Smooth muscle cell (in vitro differentiated cells): ENCODE data around the gene KIF21B. TPM values are rescaled to one million over a fixed set of nuclear protein-coding genes. Genes with fewer than 3 reads are reported as not detected.
A peak's percentile ranks its signal among the peaks of the same experiment; 100 is the strongest.

Source experiments
- DNase-seq: peaks from one replicate; lab custom pipeline; 2025; ENCODE audit not compliant: unreplicated experiment; lab: John Stamatoyannopoulos, UW
- H2AFZ ChIP-seq: fragments of 200-600 bp; sonication (generic); 2 replicates; pipeline ENCODE4 v1.6.0; 2016; ENCODE audit warnings: antibody characterized with exemption, low read depth, mild to moderate bottlenecking
- H3F3A ChIP-seq: fragments of 200-600 bp; sonication (generic); 2 replicates; pipeline ENCODE4 v1.6.0; 2017; ENCODE audit warnings: antibody characterized with exemption, low read depth
- H3K27ac ChIP-seq: fragments of 200-600 bp; sonication (generic); 2 replicates; pipeline ENCODE4 v1.5.1; 2016; ENCODE audit warnings: low read depth, mild to moderate bottlenecking
- H3K27me3 ChIP-seq: fragments of 200-600 bp; sonication (generic); 2 replicates; pipeline ENCODE4 v1.6.1; 2016; ENCODE audit warnings: low read depth, mild to moderate bottlenecking
- H3K36me3 ChIP-seq: fragments of 200-600 bp; sonication (generic); 2 replicates; pipeline ENCODE4 v1.5.1; 2016; ENCODE audit warnings: low read depth
- H3K4me1 ChIP-seq: fragments of 200-600 bp; sonication (generic); 2 replicates; pipeline ENCODE4 v1.5.1; 2016; ENCODE audit warnings: low read depth
- H3K4me2 ChIP-seq: fragments of 200-600 bp; sonication (generic); 2 replicates; pipeline ENCODE4 v1.6.0; 2016; ENCODE audit warnings: mild to moderate bottlenecking
- H3K4me3 ChIP-seq: fragments of 200-600 bp; sonication (generic); 2 replicates; pipeline ENCODE4 v1.5.1; 2016; ENCODE audit warnings: mild to moderate bottlenecking
- H3K79me2 ChIP-seq: fragments of 200-600 bp; sonication (generic); 2 replicates; pipeline ENCODE4 v1.6.0; 2016; ENCODE audit warnings: low read depth, mild to moderate bottlenecking
- H3K9ac ChIP-seq: fragments of 200-600 bp; sonication (generic); 2 replicates; pipeline ENCODE4 v1.6.0; 2016; ENCODE audit warnings: low read depth
- H3K9me3 ChIP-seq: fragments of 200-600 bp; sonication (generic); replicated peaks from 2 replicates; pipeline ENCODE4 v1.5.1; 2016; ENCODE audit warnings: low read depth
- H4K20me1 ChIP-seq: fragments of 200-600 bp; sonication (generic); 2 replicates; pipeline ENCODE4 v1.6.0; 2016; ENCODE audit warnings: low read depth
- CTCF ChIP-seq: fragments of 200-600 bp; sonication (generic); IDR thresholded peaks from 2 replicates; pipeline ENCODE4 v1.5.1; 2017; ENCODE audit warnings: borderline replicate concordance, mild to moderate bottlenecking, antibody characterized with exemption; ENCODE audit not compliant: insufficient read depth, poor library complexity, severe bottlenecking
- WGBS: methylation state at CpG from one replicate; pipeline ENCODE4 v1.1.7; 2016; ENCODE audit warnings: low lambda C conversion rate; 5-methylcytosine and 5-hydroxymethylcytosine counted together
- polyA plus RNA-seq: library from polyadenylated mRNA; unstranded; fragments of >200 nt; fragmentation: Nextera tagmentation; extraction: Ambion mirVana; gene quantifications from 2 replicates; pipeline ENCODE4 v1.2.1, GENCODE V29; 2016
- total RNA-seq: library from RNA; depleted of rRNA; stranded (reverse); fragments of >200 nt; gene quantifications from 2 replicates; pipeline ENCODE4 v1.2.3, GENCODE V29; 2014

The KIF21B gene
- total and polyA plus RNA-seq, 2 experiments from 2014 or later, result 1.0 to 1.9 TPM

DNA sequence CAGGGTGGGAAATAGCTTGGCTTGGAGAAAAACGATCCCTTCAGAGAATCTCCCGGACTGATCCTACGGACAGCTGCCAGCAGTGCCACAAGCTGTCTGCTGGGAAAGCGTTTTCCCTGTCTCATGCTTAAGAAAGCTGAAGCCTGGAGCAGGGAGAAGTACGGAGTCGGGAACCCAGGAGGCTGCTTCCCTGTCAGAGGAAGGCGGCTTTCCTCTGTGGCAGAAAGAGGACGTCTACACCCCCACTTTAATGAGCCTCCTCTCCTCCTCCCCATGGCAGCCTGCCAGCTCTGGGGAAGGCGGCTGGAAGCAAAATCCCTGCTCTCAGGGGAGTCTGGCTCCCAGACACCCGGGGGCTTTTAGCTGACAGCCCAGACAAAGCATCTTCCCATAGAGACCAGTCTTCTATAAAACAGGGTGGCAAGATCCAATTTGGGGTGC lies 7.3 kb downstream of the KIF21B start:
- H3K27ac ChIP-seq, result peak overlapping the region; percentile 63
- H3K79me2 ChIP-seq, result no peaks in the 10 kb centered on the region
- 11% methylated on average over 10 of the region's 10 CpGs for WGBS
- peaks cover 55% of the 10 kb centered on the region for H3K4me1 ChIP-seq
- peak overlapping the region; percentile 15 for H3K9ac ChIP-seq
- no peaks in the 10 kb centered on the region for H3K36me3 ChIP-seq
- DNase-seq, result peak; percentile 29
- peak overlapping the region; percentile 21 for H3K4me3 ChIP-seq
- H2AFZ ChIP-seq, result no peak overlapping the region
- H3F3A ChIP-seq, result peaks cover 11% of the 10 kb centered on the region
- H3K4me2 ChIP-seq, result peak overlapping the region; percentile 77
- H3K27me3 ChIP-seq, result no peaks in the 10 kb centered on the region
- H4K20me1 ChIP-seq, result no peaks in the 10 kb centered on the region
- no peak for TF ChIP-seq CTCF
- H3K9me3 ChIP-seq, result no peaks in the 10 kb centered on the region

DNA sequence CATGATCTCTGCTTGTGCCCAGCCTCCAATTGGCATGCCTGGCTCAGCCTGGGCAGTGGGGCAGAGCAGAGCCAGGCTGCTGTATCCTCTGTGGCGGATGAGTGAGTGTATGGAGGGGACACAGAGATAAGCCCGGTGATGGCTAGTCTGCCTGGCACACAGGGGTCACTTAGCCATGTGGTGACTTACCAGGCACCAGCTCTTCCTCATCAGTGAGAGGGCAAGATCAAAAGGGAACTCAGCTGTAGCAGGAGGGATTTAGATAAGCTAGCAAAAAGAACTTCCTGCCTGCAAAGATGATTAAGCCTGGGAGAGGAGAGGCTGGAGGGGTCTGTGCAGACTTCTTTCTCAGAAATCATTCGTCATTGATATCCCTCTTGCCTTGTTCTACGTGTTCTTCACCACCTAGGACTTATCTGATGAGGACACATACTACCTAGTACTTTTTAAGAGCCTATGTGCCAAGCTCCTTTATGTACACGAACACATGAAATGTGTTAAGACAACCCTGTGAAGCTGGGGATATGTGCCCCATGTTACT lies 7.9 kb downstream of the KIF21B start:
- peak overlapping the region; percentile 63 for H3K27ac ChIP-seq
- WGBS, result 19% methylated on average over 5 of the region's 5 CpGs
- no peak for TF ChIP-seq CTCF
- no peak overlapping the region for H3K9ac ChIP-seq
- H3K79me2 ChIP-seq, result no peaks in the 10 kb centered on the region
- H3K4me1 ChIP-seq, result peaks cover 53% of the 10 kb centered on the region
- no peak for DNase-seq
- peak overlapping the region; percentile 77 for H3K4me2 ChIP-seq
- H4K20me1 ChIP-seq, result no peaks in the 10 kb centered on the region
- H3K4me3 ChIP-seq, result peak overlapping the region; percentile 21
- H3F3A ChIP-seq, result peaks cover 11% of the 10 kb centered on the region
- H3K27me3 ChIP-seq, result no peaks in the 10 kb centered on the region
- H3K36me3 ChIP-seq, result no peaks in the 10 kb centered on the region
- H3K9me3 ChIP-seq, result no peaks in the 10 kb centered on the region
- no peak overlapping the region for H2AFZ ChIP-seq

- no peak overlapping the region for H3K4me3 ChIP-seq
- H3K79me2 ChIP-seq, result no peaks in the 10 kb centered on the region
- H3K4me1 ChIP-seq, result peaks cover 51% of the 10 kb centered on the region
- H3F3A ChIP-seq, result peaks cover 11% of the 10 kb centered on the region
- H3K36me3 ChIP-seq, result no peaks in the 10 kb centered on the region
- H3K27ac ChIP-seq, result peak overlapping the region; percentile 63
- H2AFZ ChIP-seq, result no peak overlapping the region
- H3K9me3 ChIP-seq, result no peaks in the 10 kb centered on the region
- no peaks in the 10 kb centered on the region for H4K20me1 ChIP-seq
- no peak for DNase-seq
- H3K4me2 ChIP-seq, result peak overlapping the region; percentile 77
- no peak for TF ChIP-seq CTCF
- H3K9ac ChIP-seq, result no peak overlapping the region
- H3K27me3 ChIP-seq, result no peaks in the 10 kb centered on the region
- 75% methylated on average over 3 of the region's 3 CpGs for WGBS
Observed at GRCh38 chr1:201014816-201015200, 8.7 kb downstream of the KIF21B start.
